K562 (cell line): ENCODE results near the gene ANGPTL3. TPM values are rescaled to one million over a fixed set of nuclear protein-coding genes. Genes with fewer than 3 reads are reported as not detected.
A peak's percentile ranks its signal among the peaks of the same experiment; 100 is the strongest.

ENCODE experiments used
- ATAC-seq: fragments of 200-7000 bp; cut with Tn5 transposase; 3 replicates; pipeline ENCODE4 v1.9.1; 2020; ENCODE audit warnings: moderate library complexity
- BruUV-seq: library from RNA; stranded (reverse); fragments of 400-500 nt; replicated peaks from 2 replicates; lab custom pipeline; 2021; lab: Mats Ljungman, UMichigan
- CTCF ChIA-PET: fragments of 300-600 bp; formaldehyde crosslinking; extraction: SDS; loops from one replicate; lab custom pipeline; 2021; ENCODE audit warnings: low intra/inter-chr PET ratio; lab: Yijun Ruan, JAX
- POLR2A ChIA-PET: fragments of 300-600, 350-650 bp; sonication (Branson Sonifier 250); formaldehyde crosslinking; extraction: SDS; loops from one replicate; lab custom pipeline; 2021; ENCODE audit warnings: antibody characterized with exemption, inconsistent platforms; lab: Yijun Ruan, JAX
- DNase-seq, 4 experiments: peaks; one replicate each; pipeline versions ENCODE4 v3.0.0 to v3.0.0-alpha.2; 2011 to 2018; ENCODE audit warnings: low spot score in 3 of 4, mixed read lengths in 3 of 4; ENCODE audit errors: extremely low read depth in 1 of 4
- FAIRE-seq: peaks from 2 replicates; lab custom pipeline; 2011; peaks lifted over from hg19 to GRCh38; lab: Jason Lieb, UNC
- H2AFZ ChIP-seq: 2 replicates; pipeline ENCODE4 v1.6.0; 2011; ENCODE audit warnings: low read depth, low read length, control low read depth, inconsistent platforms
- H3K27ac ChIP-seq: fragments of 200-600 bp; 3 replicates; pipeline ENCODE4 v1.8.0; 2011; ENCODE audit warnings: low read depth, mild to moderate bottlenecking, control low read depth, inconsistent platforms, low read length, moderate library complexity, mixed read lengths; ENCODE audit errors: extremely low read depth
- H3K27me3 ChIP-seq, 2 experiments: fragments of 300-600 bp in 1 of 2; 2 replicates in 1 of 2; 3 replicates in 1 of 2; pipeline versions ENCODE4 v1.6.0 to v1.8.0; 2011; ENCODE audit warnings: inconsistent platforms in 2 of 2, low read length in 2 of 2, mild to moderate bottlenecking in 1 of 2, mixed read lengths in 1 of 2, moderate library complexity in 1 of 2; ENCODE audit not compliant: control insufficient read depth in 2 of 2, insufficient read depth in 2 of 2
- H3K36me3 ChIP-seq: fragments of 300-600 bp; 3 replicates; pipeline ENCODE4 v1.8.0; 2011; ENCODE audit warnings: mild to moderate bottlenecking, low read length, inconsistent platforms; ENCODE audit not compliant: control insufficient read depth, insufficient read depth
- H3K4me1 ChIP-seq, 2 experiments: fragments of 200-600 bp in 1 of 2; replicated peaks in 1 of 2; 2 replicates in 1 of 2; 3 replicates in 1 of 2; pipeline versions ENCODE4 v1.5.1 to v1.8.0; 2011; ENCODE audit warnings: inconsistent platforms in 2 of 2, low read length in 2 of 2, mild to moderate bottlenecking in 1 of 2, mixed read lengths in 1 of 2, moderate library complexity in 1 of 2; ENCODE audit not compliant: control insufficient read depth in 2 of 2, insufficient read depth in 2 of 2
- H3K4me2 ChIP-seq: 2 replicates; pipeline ENCODE4 v1.6.1; 2011; ENCODE audit warnings: low read length, control low read depth, inconsistent platforms, mixed read lengths; ENCODE audit not compliant: insufficient read depth
- H3K4me3 ChIP-seq: fragments of 200-600 bp; sonication (generic), shearing (Covaris generic); 2 replicates; pipeline ENCODE4 v1.5.1; 2016; ENCODE audit warnings: control low read depth, inconsistent platforms
- H3K79me2 ChIP-seq: fragments of 200-600 bp; 3 replicates; pipeline ENCODE4 v1.8.0; 2011; ENCODE audit warnings: low read length, inconsistent platforms; ENCODE audit not compliant: control insufficient read depth, insufficient read depth
- H3K9ac ChIP-seq, 2 experiments: 2 replicates each; pipeline versions ENCODE4 v1.6.0 to v1.6.1; 2011; ENCODE audit warnings: low read depth in 2 of 2, low read length in 2 of 2, control low read depth in 1 of 2, inconsistent platforms in 1 of 2, mild to moderate bottlenecking in 1 of 2, mixed read lengths in 1 of 2; ENCODE audit not compliant: insufficient read depth in 1 of 2
- H3K9me1 ChIP-seq: one replicate; pipeline ENCODE4 v1.6.0; 2011; ENCODE audit warnings: inconsistent platforms, mild to moderate bottlenecking, low read length, moderate library complexity; ENCODE audit not compliant: control insufficient read depth, insufficient read depth
- H3K9me3 ChIP-seq: replicated peaks from 2 replicates; pipeline ENCODE4 v1.5.1; 2011; ENCODE audit warnings: low read depth, low read length, inconsistent platforms; ENCODE audit not compliant: control insufficient read depth, insufficient read depth
- H4K20me1 ChIP-seq: replicated peaks from 2 replicates; pipeline ENCODE4 v1.6.1; 2011; ENCODE audit warnings: low read length, inconsistent platforms, mixed read lengths; ENCODE audit not compliant: control insufficient read depth, insufficient read depth
- C11orf30 ChIP-seq: fragments of 450-650 bp; IDR thresholded peaks from 2 replicates; pipeline ENCODE4 v1.6.1; 2016; ENCODE audit warnings: low read depth, mild to moderate bottlenecking
- CLOCK ChIP-seq: fragments of 250-450 bp; sonication (Bioruptor Pico); IDR thresholded peaks from 2 replicates; pipeline ENCODE4 v1.4.0; 2020; ENCODE audit warnings: mild to moderate bottlenecking, moderate library complexity, borderline replicate concordance
- FIP1L1 ChIP-seq: fragments of 200-400 bp; formaldehyde crosslinking; IDR thresholded peaks from 2 replicates; pipeline ENCODE4 v1.6.1; 2018; ENCODE audit warnings: mild to moderate bottlenecking, low read depth, low read length; ENCODE audit not compliant: poor library complexity, severe bottlenecking
- KAT8 ChIP-seq: fragments of 450-650 bp; IDR thresholded peaks from 2 replicates; pipeline ENCODE4 v1.6.1; 2016; ENCODE audit warnings: low read depth, mild to moderate bottlenecking
- RAD51 ChIP-seq: fragments of 450-650 bp; IDR thresholded peaks from 2 replicates; pipeline ENCODE4 v1.7.1; 2016; ENCODE audit warnings: low read depth, mild to moderate bottlenecking, borderline replicate concordance
- RBM17 ChIP-seq: fragments of 200-400 bp; formaldehyde crosslinking; IDR thresholded peaks from 2 replicates; pipeline ENCODE4 v1.6.1; 2017; ENCODE audit warnings: low read depth, mild to moderate bottlenecking, low read length, borderline replicate concordance
- SLC30A9 ChIP-seq: fragments of 250-450 bp; sonication (Bioruptor Pico); IDR thresholded peaks from 2 replicates; pipeline ENCODE4 v1.8.0; 2022; ENCODE audit warnings: mild to moderate bottlenecking, moderate library complexity
- XRCC4 ChIP-seq: IDR thresholded peaks from one replicate; pipeline ENCODE4 v1.6.1; 2011; ENCODE audit not compliant: insufficient read depth, insufficient read length; ENCODE audit errors: extremely low read depth
- ZNF316 ChIP-seq: fragments of 450-650 bp; IDR thresholded peaks from 2 replicates; pipeline ENCODE4 v1.6.1; 2016
- ZNF354B ChIP-seq: fragments of 250-450 bp; sonication (Bioruptor Pico); IDR thresholded peaks from 2 replicates; pipeline ENCODE4 v1.4.0; 2020
- ZNF449 ChIP-seq: fragments of 250-450 bp; sonication (Bioruptor Pico); IDR thresholded peaks from 2 replicates; pipeline ENCODE4 v1.8.0; 2022; ENCODE audit warnings: moderate library complexity, mild to moderate bottlenecking, inconsistent platforms
- WGBS: fragments of 100-300 bp; shearing (Covaris generic); methylation state at CpG from one replicate; pipeline ENCODE4 v1.1.6; 2016; ENCODE audit warnings: low coverage, mixed read lengths; ENCODE audit not compliant: insufficient coverage; ENCODE audit errors: missing lambda C conversion rate; 5-methylcytosine and 5-hydroxymethylcytosine counted together
- in situ Hi-C: fragments of 300-500 bp; cut with MboI; formaldehyde crosslinking; loops from 4 replicates; pipeline ENCODE4 v1.15.0; 2018; ENCODE audit warnings: inconsistent platforms, mixed read lengths
- intact Hi-C: fragments of 100-400 bp; cut with micrococcal nuclease; formaldehyde crosslinking; loops from 2 replicates; pipeline ENCODE4 v1.14.2; 2022
- polyA plus RNA-seq, 8 experiments: library from polyadenylated mRNA; depleted of rRNA in 4 of 8; stranded (reverse) in 5 of 8; unstranded in 3 of 8; fragments of >200 nt; fragmentation: Nextera tagmentation in 2 of 8; fragmentation: Illumina TruSeq in 1 of 8; extraction: Ambion mirVana in 2 of 8; extraction: Trizol in 1 of 8; gene quantifications; 2 replicates each; pipeline versions ENCODE4 v1.2.1 to v1.2.3, GENCODE V29; 2011 to 2014; ENCODE audit warnings: inconsistent platforms in 1 of 8, missing spikeins in 1 of 8
- total RNA-seq, 7 experiments: library from RNA; depleted of rRNA in 6 of 7; stranded (reverse); fragments of >200 nt in 6 of 7; fragmentation: Illumina TruSeq in 2 of 7; extraction: Trizol in 2 of 7; gene quantifications; 2 replicates each; pipeline versions ENCODE4 v1.2.1 to v1.2.3, GENCODE V29; 2011 to 2021; ENCODE audit warnings: low replicate concordance in 1 of 7

ANGPTL3 gene
- total and polyA plus RNA-seq, 9 of the 15 experiments (the other 6 are each of a cell fraction or from before 2014, with no cell fraction given): not detected

- Histone ChIP-seq H3K9me3 (no peaks in the 10 kb centered on the region; the same call in 1 of the 2 replicates), H3K36me3 (peaks cover 2% of the 10 kb centered on the region; the same call in 1 of the 3 replicates), H2AFZ (no peak overlapping the region), H3K27ac (no peak overlapping the region), H3K9me1 (no peaks in the 10 kb centered on the region), H3K9ac (no peak overlapping the region), H3K4me1 (peaks cover 0 to 10% of the 10 kb centered on the region in 2 experiments; a peak in 2 of 5 replicates), H3K79me2 (no peaks in the 10 kb centered on the region), H4K20me1 (no peaks in the 10 kb centered on the region), H3K4me3 (no peak overlapping the region), H3K27me3 (no peaks in the 10 kb centered on the region), H3K4me2 (no peak overlapping the region)
- 71% methylated on average over 1 of the region's 1 CpG for WGBS
- peak; percentile 74 for TF ChIP-seq ZNF316
- no peak for TF ChIP-seq ZNF449
- TF ChIP-seq C11orf30: 0 out of 2 replicates have a peak, but pooled peaks have one; percentile 14
- ChIA-PET CTCF (no interaction called here), POLR2A (no interaction called here)
- intact Hi-C loops: no loop called here
- DNase-seq (no peak), FAIRE-seq (no peak), ATAC-seq (no peak)
- in situ Hi-C loops: no loop called here
- no TSS peak for BruUV-seq
Measured at GRCh38 chr1:62625415-62625814, 28.1 kb downstream of the ANGPTL3 start.

GRCh38 chr1:62628506-62628905, 31.2 kb downstream of the ANGPTL3 start:
- intact Hi-C loops (no loop called here), in situ Hi-C loops (no loop called here)
- no TSS peak for BruUV-seq
- H4K20me1 ChIP-seq: no peaks in the 10 kb centered on the region
- TF ChIP-seq RAD51: no peak
- no peak for TF ChIP-seq RBM17
- TF ChIP-seq FIP1L1: no peak
- no peak for TF ChIP-seq CLOCK (CRISPR knock-in tag)
- TF ChIP-seq ZNF354B: no peak
- no peak for TF ChIP-seq KAT8
- TF ChIP-seq SLC30A9 (CRISPR knock-in tag): no peak
- TF ChIP-seq XRCC4: no peak
- no peaks in the 10 kb centered on the region; the same call in none of the 2 replicates for H3K9me3 ChIP-seq
- FAIRE-seq: no peak
- ChIA-PET CTCF (no interaction called here), POLR2A (interaction anchor here (0.6 kb wide), 1 partner anchor 11 kb away, joined by 3 read pairs; no protein-coding TSS in a partner anchor)
- ATAC-seq: no peak
- no peaks in the 10 kb centered on the region for H3K79me2 ChIP-seq
- no peak for DNase-seq
- H3K4me3 ChIP-seq: no peak overlapping the region
- no peaks in the 10 kb centered on the region for H3K9me1 ChIP-seq
- no peak overlapping the region for H3K27ac ChIP-seq
- H3K36me3 ChIP-seq: peaks cover 9% of the 10 kb centered on the region; the same call in 2 of the 3 replicates
- no peak overlapping the region for H3K4me2 ChIP-seq
- H3K4me1 ChIP-seq: no peaks in the 10 kb centered on the region
- no peaks in the 10 kb centered on the region for H3K27me3 ChIP-seq
- 64% methylated on average over 1 of the region's 1 CpG for WGBS
- no peak overlapping the region for H3K9ac ChIP-seq
- H2AFZ ChIP-seq: no peak overlapping the region
